Measurements from ENCODE around the gene CAPZA2. TPM values are rescaled to one million over a fixed set of nuclear protein-coding genes. Genes with fewer than 3 reads are reported as not detected.
"Not testable (repeated sequence)": the region's sequence is repeated elsewhere in the genome, so short reads cannot be mapped to it uniquely, and the experiment has no call there.

Gene CAPZA2
- total RNA-seq, 1 donor from 2014 or later: 147 TPM

DNA sequence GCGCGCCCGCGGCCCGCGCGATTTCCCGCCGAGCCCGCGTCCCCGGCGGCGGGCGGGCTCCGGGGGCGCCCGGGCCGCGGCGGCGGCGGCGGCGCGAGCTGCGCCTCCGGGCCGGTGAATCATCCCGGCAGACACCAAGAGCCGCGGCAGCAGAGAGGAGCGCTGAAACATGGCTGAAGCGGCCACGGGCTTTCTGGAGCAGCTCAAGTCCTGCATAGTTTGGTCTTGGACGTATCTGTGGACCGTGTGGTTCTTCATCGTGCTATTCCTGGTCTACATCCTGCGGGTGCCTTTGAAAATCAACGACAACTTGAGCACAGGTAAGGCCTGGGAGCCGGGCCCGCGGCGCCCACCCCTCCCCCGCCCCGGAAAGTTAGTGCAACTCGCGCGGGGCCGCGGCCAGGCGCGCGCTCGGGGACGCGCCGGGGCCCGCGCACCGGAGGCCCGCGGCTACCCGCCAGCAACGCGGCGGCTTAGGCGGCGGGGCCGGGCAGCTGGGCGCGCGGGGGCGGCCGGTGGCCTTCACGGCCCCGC is 91.1 kb downstream of the CAPZA2 start, which contains the start of gene ST7:
Gene ST7, plus strand, starts transcription at position 130 of the 534 bp plus-strand sequence. Its CDS starts 40 bp downstream, at position 170.
- Mint-ChIP-seq H3K9me3 (no peaks in the 10 kb centered on the region), H3K4me3 (ENCODE audit: low read depth) (peak within 1 kb of the TSS; percentile 94), H3K27me3 (ENCODE audit: low read depth) (peaks cover 11% of the 10 kb centered on the region), H3K27ac (peak within 1 kb of the TSS; percentile 89), H3K4me1 (ENCODE audit: low read depth) (peaks cover 29% of the 10 kb centered on the region), H3K36me3 (ENCODE audit: low read depth) (peaks cover 9% of the 10 kb centered on the region)
- DNase-seq (ENCODE audit: low spot score): peak; percentile 51
- intact Hi-C loops (cut with micrococcal nuclease): loop anchor here (10.0 kb wide), 1 partner anchor 739 kb away; the partner anchor contains the start of gene TES

DNA sequence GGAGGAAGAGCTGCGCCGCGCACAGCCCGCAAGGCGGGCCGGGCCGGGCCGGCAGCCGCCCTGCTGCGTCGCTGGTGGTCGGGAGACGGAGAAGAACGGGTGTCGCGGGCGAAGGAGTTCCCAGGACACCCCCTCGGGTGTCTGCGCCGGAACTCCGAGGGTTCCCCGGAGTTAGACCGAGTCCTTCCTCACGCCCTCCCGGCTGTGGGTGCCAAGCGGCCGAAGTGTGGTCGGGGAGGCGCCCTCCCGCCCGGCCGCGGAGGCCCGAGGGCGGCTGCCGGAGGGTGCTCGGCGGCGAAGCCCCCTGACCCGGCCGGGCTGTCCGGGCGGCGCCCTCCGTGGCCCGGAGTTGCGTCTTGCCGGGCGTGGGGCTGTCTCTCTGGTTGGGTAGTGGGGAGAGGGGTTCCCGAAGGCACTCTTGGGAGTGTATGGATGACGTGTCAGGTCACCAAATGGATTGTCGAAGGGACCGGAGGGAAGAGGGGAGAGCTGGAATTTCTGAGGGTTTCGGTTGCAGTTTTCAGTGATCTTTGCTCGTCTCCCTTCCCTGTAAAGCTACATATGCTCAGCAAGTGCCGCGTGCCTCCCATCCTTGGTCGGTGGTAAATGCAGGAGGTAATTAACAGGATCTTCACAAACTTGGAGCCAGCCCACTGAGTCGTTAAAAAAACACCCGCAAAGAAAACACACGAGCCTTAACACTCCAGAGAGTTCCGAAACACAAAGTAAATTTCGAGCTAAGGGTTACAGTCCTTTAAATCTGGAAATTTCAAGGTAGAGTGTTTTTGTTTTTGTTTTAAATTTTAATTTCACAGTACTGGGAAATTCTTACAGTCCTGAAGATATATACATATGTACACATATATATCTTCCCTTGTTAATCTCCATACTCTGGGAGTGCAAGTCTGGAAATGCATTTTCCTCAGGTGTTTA is 91.8 kb downstream of the CAPZA2 start:
- DNase-seq (ENCODE audit: low spot score): no peak

DNA sequence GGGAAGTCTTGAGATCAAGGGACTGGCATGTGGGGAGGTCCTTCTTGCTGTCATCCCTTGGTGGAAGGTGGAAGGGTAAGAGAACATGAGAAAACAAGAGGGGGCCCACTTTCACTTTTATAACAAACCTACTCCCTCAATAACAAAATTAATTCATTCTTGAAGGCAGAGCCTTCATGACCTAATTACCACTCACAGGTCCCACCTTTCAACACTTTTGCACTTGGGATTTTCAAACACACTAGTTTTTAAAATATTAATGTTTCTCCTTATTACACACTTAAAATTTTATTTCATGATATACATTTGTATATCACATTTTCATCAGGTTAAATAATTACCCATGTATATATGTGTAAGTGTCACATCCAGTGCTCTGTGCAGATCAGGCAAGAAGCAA is 93.0 kb downstream of the CAPZA2 start:
- Mint-ChIP-seq H3K27me3 (ENCODE audit: low read depth) (peaks cover 6% of the 10 kb centered on the region), H3K4me1 (ENCODE audit: low read depth) (peaks cover 36% of the 10 kb centered on the region), H3K36me3 (ENCODE audit: low read depth) (peaks cover 9% of the 10 kb centered on the region), H3K27ac (peak overlapping the region; percentile 33), H3K4me3 (ENCODE audit: low read depth) (peak overlapping the region; percentile 94), H3K9me3 (no peaks in the 10 kb centered on the region)
- intact Hi-C loops (cut with micrococcal nuclease): loop anchor here (1.0 to 10.0 kb wide), 4 partner anchors 17 to 741 kb away; partner anchors contain the start of genes CAPZA2 and TES
- DNase-seq (ENCODE audit: low spot score): no peak

More for the DNA sequence above, 91.8 kb downstream of the CAPZA2 start:
- no peaks in the 10 kb centered on the region for H3K9me3 Mint-ChIP-seq
- H3K27me3 Mint-ChIP-seq (ENCODE audit: low read depth): peaks cover 6% of the 10 kb centered on the region
- H3K36me3 Mint-ChIP-seq (ENCODE audit: low read depth): peaks cover 9% of the 10 kb centered on the region
- peak overlapping the region; percentile 89 for H3K27ac Mint-ChIP-seq
- intact Hi-C loops (cut with micrococcal nuclease): loop anchor here (2.0 to 10.0 kb wide), 2 partner anchors 91 to 739 kb away; partner anchors contain the start of genes CAPZA2 and TES
- H3K4me3 Mint-ChIP-seq (ENCODE audit: low read depth): peak overlapping the region; percentile 94
- H3K4me1 Mint-ChIP-seq (ENCODE audit: low read depth): peaks cover 34% of the 10 kb centered on the region

DNA sequence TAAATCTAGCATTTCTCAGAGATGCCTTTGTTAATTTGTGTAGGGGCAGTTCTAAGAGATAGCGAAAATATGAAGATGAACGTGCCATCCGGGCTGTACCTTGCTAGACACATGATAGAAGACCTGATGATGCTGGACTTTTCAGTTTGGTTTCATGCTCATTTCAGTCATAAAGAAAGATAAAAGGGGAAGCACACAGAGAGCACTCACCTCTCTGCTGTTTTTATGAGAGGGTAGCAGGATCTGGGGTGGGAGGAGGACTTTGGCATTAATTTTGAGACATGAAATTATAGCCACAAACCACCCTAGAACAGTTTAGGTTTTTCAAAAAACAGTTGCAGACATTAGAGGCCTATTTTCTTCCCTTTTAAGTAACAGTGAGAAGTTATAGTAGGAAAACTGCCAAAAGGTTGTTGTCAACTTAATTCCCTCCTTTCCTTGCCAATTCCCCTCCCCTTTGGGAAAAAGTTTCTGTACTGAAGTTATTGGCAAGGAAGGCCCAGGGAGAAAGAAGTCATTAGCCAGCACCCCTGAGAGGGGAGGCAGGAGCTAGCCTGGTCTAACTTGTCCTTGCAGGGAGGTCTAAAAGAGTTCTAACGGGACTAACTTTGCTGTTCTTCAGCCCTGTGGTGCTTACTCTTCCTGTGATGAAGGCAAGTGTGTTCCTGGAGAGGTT is 93.6 kb downstream of the CAPZA2 start:
- Mint-ChIP-seq H3K9me3 (no peaks in the 10 kb centered on the region), H3K4me3 (ENCODE audit: low read depth) (peak overlapping the region; percentile 7), H3K27ac (peak overlapping the region; percentile 33), H3K27me3 (ENCODE audit: low read depth) (peaks cover 2% of the 10 kb centered on the region), H3K36me3 (ENCODE audit: low read depth) (peaks cover 9% of the 10 kb centered on the region), H3K4me1 (ENCODE audit: low read depth) (peaks cover 34% of the 10 kb centered on the region)
- no peak for DNase-seq (ENCODE audit: low spot score)
- intact Hi-C loops (cut with micrococcal nuclease): loop anchor here (1.0 to 10.0 kb wide), 4 partner anchors 18 to 741 kb away; partner anchors contain the start of genes CAPZA2 and TES

DNA sequence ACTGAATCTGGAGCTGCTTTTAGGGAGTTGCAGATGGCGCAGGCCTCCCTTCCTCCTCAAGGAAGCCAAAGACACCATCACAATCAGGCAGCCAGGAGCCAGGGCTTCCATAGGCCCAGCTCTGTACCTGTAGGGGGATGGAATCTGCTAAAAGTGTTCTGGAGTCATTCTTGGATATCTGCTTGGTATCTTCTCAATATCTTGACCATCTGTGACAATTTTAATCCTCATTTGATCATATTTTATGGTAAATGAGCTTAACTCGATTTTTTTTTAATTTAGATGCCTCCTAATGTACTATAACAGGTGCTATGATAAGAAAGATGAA is 94.1 kb downstream of the CAPZA2 start:
- Mint-ChIP-seq H3K4me1 (ENCODE audit: low read depth) (peaks cover 33% of the 10 kb centered on the region), H3K27me3 (ENCODE audit: low read depth) (no peaks in the 10 kb centered on the region), H3K4me3 (ENCODE audit: low read depth) (no peak overlapping the region), H3K36me3 (ENCODE audit: low read depth) (peaks cover 9% of the 10 kb centered on the region), H3K9me3 (peaks cover 3% of the 10 kb centered on the region), H3K27ac (peak overlapping the region; percentile 12)
- intact Hi-C loops (cut with micrococcal nuclease): loop anchor here (10.0 kb wide), 1 partner anchor 742 kb away; the partner anchor contains the start of gene TES
- no peak for DNase-seq (ENCODE audit: low spot score)

DNA sequence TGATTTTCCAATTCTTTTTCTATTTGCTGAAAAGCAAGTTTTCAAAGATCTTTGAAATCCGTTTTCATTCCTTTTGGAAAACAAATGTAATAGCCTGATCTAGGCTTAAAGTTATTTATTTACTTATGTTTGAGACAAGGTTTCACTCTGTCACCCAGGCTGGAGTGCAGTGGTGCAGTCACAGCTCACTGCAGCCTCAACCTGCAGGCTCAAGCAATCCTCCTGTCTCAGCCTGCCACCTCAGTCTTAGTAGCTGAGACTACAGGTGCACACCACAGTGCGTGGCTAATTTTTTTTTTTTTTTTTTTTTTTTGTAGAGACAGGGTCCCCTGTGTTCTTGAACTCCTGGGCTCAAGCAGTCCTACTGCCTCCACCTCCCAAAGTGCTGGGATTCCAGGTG is 95.5 kb downstream of the CAPZA2 start:
- peaks cover 9% of the 10 kb centered on the region for H3K9me3 Mint-ChIP-seq
- no peak overlapping the region for H3K27ac Mint-ChIP-seq
- DNase-seq (ENCODE audit: low spot score): no peak
- intact Hi-C loops (cut with micrococcal nuclease): loop anchor here (10.0 kb wide), 1 partner anchor 743 kb away; the partner anchor contains the start of gene TES
- no peaks in the 10 kb centered on the region for H3K27me3 Mint-ChIP-seq (ENCODE audit: low read depth)
- H3K36me3 Mint-ChIP-seq (ENCODE audit: low read depth): peaks cover 12% of the 10 kb centered on the region
- H3K4me1 Mint-ChIP-seq (ENCODE audit: low read depth): peaks cover 38% of the 10 kb centered on the region
- no peak overlapping the region for H3K4me3 Mint-ChIP-seq (ENCODE audit: low read depth)

DNA sequence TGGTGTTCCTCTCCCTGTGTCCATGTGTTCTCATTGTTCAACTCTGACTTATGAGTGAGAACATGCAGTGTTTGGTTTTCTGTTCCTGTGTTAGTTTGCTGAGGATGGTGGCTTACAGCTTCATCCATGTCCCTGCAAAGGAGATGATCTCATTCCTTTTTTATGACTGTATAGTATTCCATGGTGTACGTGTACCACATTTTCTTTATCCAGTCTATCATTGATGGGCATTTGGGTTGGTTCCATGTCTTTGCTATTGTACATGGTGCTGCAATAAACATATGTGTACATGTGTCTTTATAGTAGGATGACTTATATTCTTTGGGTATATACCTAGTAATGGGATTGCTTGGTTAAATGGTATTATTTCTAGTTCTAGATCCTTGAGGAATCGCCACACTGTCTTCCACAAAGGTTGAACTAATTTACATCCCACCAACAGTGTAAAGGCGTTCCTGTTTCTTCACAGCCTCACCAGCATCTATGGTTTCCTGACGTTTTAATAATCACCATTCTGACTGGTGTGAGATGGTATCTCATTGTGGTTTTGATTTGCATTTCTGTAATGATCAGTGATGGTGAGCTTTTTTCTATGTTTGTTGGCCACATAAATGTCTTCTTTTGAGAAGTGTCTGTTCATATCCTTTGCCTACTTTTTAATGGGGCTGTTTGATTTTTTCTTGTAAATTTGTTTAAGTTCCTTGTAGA is 99.7 kb downstream of the CAPZA2 start:
- H3K36me3 Mint-ChIP-seq (ENCODE audit: low read depth); DNase-seq (ENCODE audit: low spot score); H3K9me3 Mint-ChIP-seq; intact Hi-C loops (cut with micrococcal nuclease); H3K27me3 Mint-ChIP-seq (ENCODE audit: low read depth); H3K4me3 Mint-ChIP-seq (ENCODE audit: low read depth); H3K27ac Mint-ChIP-seq: not testable (repeated sequence)
- peaks cover 15% of the 10 kb centered on the region for H3K4me1 Mint-ChIP-seq (ENCODE audit: low read depth)

DNA sequence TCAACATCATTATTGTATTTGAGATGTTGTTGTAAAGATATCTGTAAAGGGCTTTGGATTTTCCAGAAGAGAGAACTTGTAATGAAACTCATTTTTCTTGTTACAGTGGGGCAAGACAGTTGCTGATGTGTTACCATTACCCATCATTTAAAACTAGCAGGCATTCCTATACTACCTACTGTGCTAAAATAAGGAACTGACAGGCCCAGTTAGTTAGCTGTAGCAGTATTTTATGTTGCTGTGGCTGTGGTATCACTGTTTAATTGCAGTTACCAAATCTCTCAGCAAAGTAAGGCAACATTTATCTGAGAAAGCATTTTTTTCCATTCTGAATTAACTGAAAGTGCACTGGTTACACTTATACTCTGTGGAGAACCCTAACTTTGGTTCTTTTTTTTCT is 100.8 kb downstream of the CAPZA2 start:
- peaks cover 15% of the 10 kb centered on the region for H3K4me1 Mint-ChIP-seq (ENCODE audit: low read depth)
- peaks cover 2% of the 10 kb centered on the region for H3K27me3 Mint-ChIP-seq (ENCODE audit: low read depth)
- DNase-seq (ENCODE audit: low spot score): no peak
- peaks cover 9% of the 10 kb centered on the region for H3K9me3 Mint-ChIP-seq
- no peak overlapping the region for H3K27ac Mint-ChIP-seq
- intact Hi-C loops (cut with micrococcal nuclease): no loop called here
- peaks cover 3% of the 10 kb centered on the region for H3K36me3 Mint-ChIP-seq (ENCODE audit: low read depth)
- H3K4me3 Mint-ChIP-seq (ENCODE audit: low read depth): no peak overlapping the region

DNA sequence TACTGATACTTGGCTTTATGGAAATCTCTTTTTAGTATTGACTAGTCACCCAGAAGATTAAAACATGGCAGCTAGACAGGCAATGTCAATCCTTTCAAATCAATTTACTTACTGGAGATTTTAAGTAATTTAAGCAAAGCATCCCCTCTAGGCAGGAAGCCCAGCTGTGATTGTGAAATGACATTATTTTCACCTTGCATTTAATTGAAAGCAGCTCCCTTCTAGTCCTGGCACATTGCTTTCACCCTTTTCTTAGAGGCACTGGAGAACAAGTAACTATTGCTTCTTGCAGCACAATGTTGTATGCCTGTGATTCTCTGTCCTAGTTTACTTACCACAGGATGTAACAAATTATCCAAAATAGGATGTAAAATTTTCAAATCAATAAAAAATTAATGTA is 104.2 kb downstream of the CAPZA2 start:
- DNase-seq (ENCODE audit: low spot score): no peak
- Mint-ChIP-seq H3K4me3 (ENCODE audit: low read depth) (no peak overlapping the region), H3K9me3 (peaks cover 5% of the 10 kb centered on the region), H3K36me3 (ENCODE audit: low read depth) (peaks cover 3% of the 10 kb centered on the region), H3K27me3 (ENCODE audit: low read depth) (peaks cover 3% of the 10 kb centered on the region), H3K27ac (no peak overlapping the region), H3K4me1 (ENCODE audit: low read depth) (peaks cover 17% of the 10 kb centered on the region)
- intact Hi-C loops (cut with micrococcal nuclease): no loop called here

DNA sequence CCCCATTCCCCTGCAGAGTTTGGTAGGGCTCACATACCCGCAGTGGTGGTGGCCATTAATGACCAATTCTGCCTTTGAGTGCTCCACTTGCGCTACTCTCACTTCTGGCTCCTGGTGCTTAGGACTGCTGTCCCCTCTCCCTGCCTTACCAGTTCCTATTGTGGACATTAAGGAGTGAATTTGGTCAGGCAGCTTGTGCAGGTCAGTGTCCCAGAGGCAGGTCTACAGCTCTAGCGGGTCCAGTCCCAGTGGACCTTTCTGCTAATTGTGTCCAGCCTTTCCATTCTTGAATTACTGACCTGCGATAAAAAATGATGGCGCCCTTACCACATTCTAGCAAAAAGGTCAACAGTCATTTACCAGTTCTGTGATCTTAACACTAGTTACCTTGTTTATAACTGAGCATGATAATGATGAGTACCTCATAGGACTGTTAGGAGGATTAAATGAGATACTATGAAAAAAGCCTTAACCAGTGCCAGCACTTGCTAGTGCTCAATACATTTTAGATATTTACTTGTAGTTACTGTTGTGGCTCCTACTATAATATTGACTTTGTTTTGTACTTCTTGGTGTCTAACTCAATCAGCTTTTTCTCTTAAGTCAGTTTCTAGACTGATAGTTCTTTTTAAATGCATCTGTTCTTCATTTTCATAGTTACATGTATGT is 105.0 kb downstream of the CAPZA2 start:
- intact Hi-C loops (cut with micrococcal nuclease): no loop called here
- no peaks in the 10 kb centered on the region for H3K36me3 Mint-ChIP-seq (ENCODE audit: low read depth)
- DNase-seq (ENCODE audit: low spot score): no peak
- H3K27me3 Mint-ChIP-seq (ENCODE audit: low read depth): peaks cover 3% of the 10 kb centered on the region
- no peak overlapping the region for H3K4me3 Mint-ChIP-seq (ENCODE audit: low read depth)
- no peak overlapping the region for H3K27ac Mint-ChIP-seq
- no peaks in the 10 kb centered on the region for H3K9me3 Mint-ChIP-seq
- peaks cover 15% of the 10 kb centered on the region for H3K4me1 Mint-ChIP-seq (ENCODE audit: low read depth)

DNA sequence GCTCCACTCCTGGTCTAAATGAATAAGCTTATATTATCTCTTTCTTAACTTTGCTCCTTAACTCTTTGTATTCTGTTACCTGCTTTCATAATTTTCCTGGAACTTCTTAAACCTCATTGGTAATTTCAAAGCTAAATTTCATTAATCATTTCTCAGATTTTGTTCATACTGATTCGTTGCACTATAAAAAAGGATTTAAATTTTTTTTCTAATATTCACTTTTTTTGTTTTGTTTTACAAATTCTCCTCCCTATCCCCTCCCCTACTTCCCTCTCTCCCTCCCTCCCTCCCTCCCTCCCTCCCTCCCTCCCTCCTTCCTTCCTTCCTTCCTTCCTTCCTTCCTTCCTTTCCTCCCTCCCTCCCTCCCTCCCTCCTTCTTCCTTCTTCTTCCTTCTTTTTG is 105.6 kb downstream of the CAPZA2 start:
- DNase-seq (ENCODE audit: low spot score): no peak
- H3K36me3 Mint-ChIP-seq (ENCODE audit: low read depth): no peaks in the 10 kb centered on the region
- peaks cover 3% of the 10 kb centered on the region for H3K27me3 Mint-ChIP-seq (ENCODE audit: low read depth)
- H3K4me1 Mint-ChIP-seq (ENCODE audit: low read depth): peaks cover 10% of the 10 kb centered on the region
- intact Hi-C loops (cut with micrococcal nuclease): no loop called here
- H3K9me3 Mint-ChIP-seq: no peaks in the 10 kb centered on the region
- no peak overlapping the region for H3K27ac Mint-ChIP-seq
- H3K4me3 Mint-ChIP-seq (ENCODE audit: low read depth): no peak overlapping the region

DNA sequence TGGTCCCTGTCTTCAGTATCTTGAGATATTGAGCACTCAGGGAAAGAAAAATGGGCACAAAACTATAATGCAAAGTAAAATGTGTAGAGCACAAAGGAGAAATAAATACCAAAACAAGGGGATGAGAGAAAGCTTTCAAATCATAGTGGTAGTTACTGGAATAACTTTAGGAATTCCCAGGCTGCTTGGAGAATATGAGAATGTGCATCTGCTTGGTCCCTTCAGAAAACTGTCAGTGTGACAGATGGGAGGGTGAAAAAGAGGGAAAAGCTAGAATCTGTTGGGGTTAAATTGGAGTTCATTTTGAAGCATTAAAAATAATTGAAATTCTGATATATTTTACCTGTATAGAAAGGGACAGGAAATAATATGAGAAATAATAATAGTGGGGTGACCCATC is 106.2 kb downstream of the CAPZA2 start:
- no peaks in the 10 kb centered on the region for H3K36me3 Mint-ChIP-seq (ENCODE audit: low read depth)
- intact Hi-C loops (cut with micrococcal nuclease): no loop called here
- no peaks in the 10 kb centered on the region for H3K9me3 Mint-ChIP-seq
- DNase-seq (ENCODE audit: low spot score): no peak
- no peak overlapping the region for H3K4me3 Mint-ChIP-seq (ENCODE audit: low read depth)
- peaks cover 3% of the 10 kb centered on the region for H3K27me3 Mint-ChIP-seq (ENCODE audit: low read depth)
- no peak overlapping the region for H3K27ac Mint-ChIP-seq
- H3K4me1 Mint-ChIP-seq (ENCODE audit: low read depth): peaks cover 10% of the 10 kb centered on the region
